DOHH2 (cell line): Measurements from ENCODE around the gene CDX1.

Experiments used
- H3F3A ChIP-seq: fragments of 200-600 bp; sonication (generic), shearing (Covaris generic); 2 replicates; pipeline ENCODE4 v1.6.0; 2016; ENCODE audit warnings: antibody characterized with exemption, mild to moderate bottlenecking; ENCODE audit not compliant: control insufficient read depth, insufficient read depth
- H3K27ac ChIP-seq: fragments of 200-600 bp; sonication (generic); 2 replicates; pipeline ENCODE4 v1.5.1; 2014; ENCODE audit warnings: low read depth, mild to moderate bottlenecking, low read length, moderate library complexity
- H3K27me3 ChIP-seq: fragments of 200-600 bp; sonication (generic); 2 replicates; pipeline ENCODE4 v1.6.1; 2014; ENCODE audit warnings: mild to moderate bottlenecking, low read length, mixed read lengths; ENCODE audit not compliant: control insufficient read depth
- H3K36me3 ChIP-seq: fragments of 200-600 bp; sonication (generic); 2 replicates; pipeline ENCODE4 v1.6.1; 2014; ENCODE audit warnings: mild to moderate bottlenecking, low read length, moderate library complexity, mixed read lengths; ENCODE audit not compliant: control insufficient read depth
- H3K4me1 ChIP-seq: fragments of 200-600 bp; sonication (generic); 2 replicates; pipeline ENCODE4 v1.6.1; 2014; ENCODE audit warnings: mild to moderate bottlenecking, low read length, mixed read lengths; ENCODE audit not compliant: control insufficient read depth
- H3K4me2 ChIP-seq: fragments of 200-600 bp; sonication (generic); 2 replicates; pipeline ENCODE4 v1.6.0; 2014; ENCODE audit warnings: mild to moderate bottlenecking, low read length, moderate library complexity
- H3K4me3 ChIP-seq: fragments of 200-600 bp; sonication (generic); 2 replicates; pipeline ENCODE4 v1.5.1; 2014; ENCODE audit warnings: mild to moderate bottlenecking, low read length, mixed read lengths
- H3K79me2 ChIP-seq: fragments of 200-600 bp; sonication (generic); 2 replicates; pipeline ENCODE4 v1.6.1; 2014; ENCODE audit warnings: mild to moderate bottlenecking, low read length, mixed read lengths; ENCODE audit not compliant: control insufficient read depth
- H3K9me2 ChIP-seq: fragments of 200-600 bp; sonication (generic); replicated peaks from 2 replicates; pipeline ENCODE4 v1.6.1; 2014; ENCODE audit warnings: mild to moderate bottlenecking, low read length, mixed read lengths; ENCODE audit not compliant: control insufficient read depth
- H3K9me3 ChIP-seq: fragments of 200-600 bp; sonication (generic); 2 replicates; pipeline ENCODE4 v1.6.1; 2014; ENCODE audit warnings: antibody characterized with exemption, low read length, mixed read lengths; ENCODE audit not compliant: control insufficient read depth, insufficient read depth
- H4K20me1 ChIP-seq: fragments of 200-600 bp; sonication (generic); 2 replicates; pipeline ENCODE4 v1.6.0; 2014; ENCODE audit warnings: low read depth, mild to moderate bottlenecking, antibody characterized with exemption, low read length, moderate library complexity; ENCODE audit not compliant: control insufficient read depth, insufficient read depth
- EZH2phosphoT487 ChIP-seq: fragments of 200-600 bp; sonication (generic); IDR thresholded peaks from 2 replicates; pipeline ENCODE4 v1.6.1; 2017; ENCODE audit warnings: borderline replicate concordance, mild to moderate bottlenecking, antibody characterized with exemption, low read length, moderate library complexity, mixed read lengths
- TF ChIP-seq, protein P1 (sequence below): fragments of 200-600 bp; sonication (generic); IDR thresholded peaks from one replicate; pipeline ENCODE4 v1.5.1; 2014; ENCODE audit warnings: antibody characterized with exemption, mild to moderate bottlenecking, low read depth, low read length; ENCODE audit not compliant: poor library complexity, severe bottlenecking

Gene CDX1

DNA sequence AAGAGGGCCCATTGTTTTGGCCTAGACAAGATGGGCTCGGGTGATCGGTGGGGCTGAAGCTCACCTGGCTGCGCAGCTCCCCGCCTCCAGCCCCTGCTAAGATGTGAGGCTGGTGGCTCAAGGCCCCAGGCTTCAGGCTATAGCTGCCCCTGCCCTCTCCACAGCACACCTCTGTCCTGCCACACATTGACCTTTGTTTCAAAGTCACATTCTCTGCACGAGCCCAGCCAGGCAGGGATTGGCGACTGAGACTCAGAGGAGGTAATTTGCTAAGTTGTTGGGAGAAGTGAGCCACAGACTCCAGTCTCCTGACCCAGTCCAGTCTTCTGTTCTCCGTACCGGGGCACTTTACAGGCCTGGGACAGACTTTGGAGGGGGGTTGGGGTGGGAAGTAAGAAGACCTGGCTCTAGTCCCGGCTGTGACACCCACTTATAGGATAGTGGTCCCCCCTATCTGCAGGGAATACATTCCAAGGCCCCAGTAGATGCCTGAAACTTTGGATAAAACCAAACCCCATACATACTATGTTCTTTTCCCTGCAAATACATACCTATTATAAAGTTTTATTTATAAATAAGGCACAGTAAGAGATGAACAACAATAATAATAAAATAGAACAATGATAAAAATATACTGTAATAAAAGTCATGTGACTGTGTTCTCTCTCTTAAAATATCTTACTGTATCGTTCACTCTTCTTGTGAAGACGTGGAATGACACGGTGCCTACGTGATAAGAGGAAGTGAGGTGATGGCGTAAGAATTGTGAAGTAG lies 24.2 kb upstream of the CDX1 start:
- Histone ChIP-seq H3K4me2 (no peak overlapping the region), H3K4me3 (no peak overlapping the region), H3K9me2 (no peaks in the 10 kb centered on the region)

DNA sequence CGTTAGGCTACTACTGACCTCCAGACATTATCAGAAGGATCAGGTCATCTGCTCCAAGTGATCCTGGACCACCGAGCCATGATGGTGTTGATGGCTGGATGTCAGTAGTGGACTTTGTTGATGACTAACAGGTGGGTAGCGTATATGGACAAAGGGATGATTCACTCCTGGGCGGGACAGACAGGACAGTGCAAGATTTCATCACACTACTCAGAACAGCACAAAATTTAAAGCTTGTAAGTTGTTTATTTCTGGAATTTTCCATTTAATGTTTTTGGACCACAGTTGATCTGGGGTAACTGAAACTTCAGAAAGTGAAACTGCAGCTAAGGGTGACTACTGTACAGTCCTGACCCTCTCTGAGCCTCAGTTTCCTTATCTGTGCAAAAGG lies 23.6 kb upstream of the CDX1 start:
- H3K4me1 ChIP-seq: no peaks in the 10 kb centered on the region
- TF ChIP-seq EZH2phosphoT487: no peak
- TF ChIP-seq, protein P1, sequence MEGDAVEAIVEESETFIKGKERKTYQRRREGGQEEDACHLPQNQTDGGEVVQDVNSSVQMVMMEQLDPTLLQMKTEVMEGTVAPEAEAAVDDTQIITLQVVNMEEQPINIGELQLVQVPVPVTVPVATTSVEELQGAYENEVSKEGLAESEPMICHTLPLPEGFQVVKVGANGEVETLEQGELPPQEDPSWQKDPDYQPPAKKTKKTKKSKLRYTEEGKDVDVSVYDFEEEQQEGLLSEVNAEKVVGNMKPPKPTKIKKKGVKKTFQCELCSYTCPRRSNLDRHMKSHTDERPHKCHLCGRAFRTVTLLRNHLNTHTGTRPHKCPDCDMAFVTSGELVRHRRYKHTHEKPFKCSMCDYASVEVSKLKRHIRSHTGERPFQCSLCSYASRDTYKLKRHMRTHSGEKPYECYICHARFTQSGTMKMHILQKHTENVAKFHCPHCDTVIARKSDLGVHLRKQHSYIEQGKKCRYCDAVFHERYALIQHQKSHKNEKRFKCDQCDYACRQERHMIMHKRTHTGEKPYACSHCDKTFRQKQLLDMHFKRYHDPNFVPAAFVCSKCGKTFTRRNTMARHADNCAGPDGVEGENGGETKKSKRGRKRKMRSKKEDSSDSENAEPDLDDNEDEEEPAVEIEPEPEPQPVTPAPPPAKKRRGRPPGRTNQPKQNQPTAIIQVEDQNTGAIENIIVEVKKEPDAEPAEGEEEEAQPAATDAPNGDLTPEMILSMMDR: no peak
- no peak overlapping the region for H3K4me2 ChIP-seq
- H3K4me3 ChIP-seq: no peak overlapping the region
- no peaks in the 10 kb centered on the region for H3K27me3 ChIP-seq
- no peaks in the 10 kb centered on the region for H3K9me3 ChIP-seq
- H3K79me2 ChIP-seq: no peaks in the 10 kb centered on the region
- H3K36me3 ChIP-seq: no peaks in the 10 kb centered on the region
- H4K20me1 ChIP-seq: no peaks in the 10 kb centered on the region
- no peaks in the 10 kb centered on the region for H3K9me2 ChIP-seq
- H3K27ac ChIP-seq: no peak overlapping the region
- H3F3A ChIP-seq: no peaks in the 10 kb centered on the region

More for the DNA sequence above, 24.2 kb upstream of the CDX1 start:
- no peaks in the 10 kb centered on the region for H3K4me1 ChIP-seq
- H3K36me3 ChIP-seq: no peaks in the 10 kb centered on the region
- TF ChIP-seq, protein P1: no peak
- TF ChIP-seq EZH2phosphoT487: no peak
- no peaks in the 10 kb centered on the region for H3K27me3 ChIP-seq
- H3F3A ChIP-seq: no peaks in the 10 kb centered on the region
- H3K9me3 ChIP-seq: no peaks in the 10 kb centered on the region
- H4K20me1 ChIP-seq: no peaks in the 10 kb centered on the region
- H3K79me2 ChIP-seq: no peaks in the 10 kb centered on the region
- no peak overlapping the region for H3K27ac ChIP-seq

DNA sequence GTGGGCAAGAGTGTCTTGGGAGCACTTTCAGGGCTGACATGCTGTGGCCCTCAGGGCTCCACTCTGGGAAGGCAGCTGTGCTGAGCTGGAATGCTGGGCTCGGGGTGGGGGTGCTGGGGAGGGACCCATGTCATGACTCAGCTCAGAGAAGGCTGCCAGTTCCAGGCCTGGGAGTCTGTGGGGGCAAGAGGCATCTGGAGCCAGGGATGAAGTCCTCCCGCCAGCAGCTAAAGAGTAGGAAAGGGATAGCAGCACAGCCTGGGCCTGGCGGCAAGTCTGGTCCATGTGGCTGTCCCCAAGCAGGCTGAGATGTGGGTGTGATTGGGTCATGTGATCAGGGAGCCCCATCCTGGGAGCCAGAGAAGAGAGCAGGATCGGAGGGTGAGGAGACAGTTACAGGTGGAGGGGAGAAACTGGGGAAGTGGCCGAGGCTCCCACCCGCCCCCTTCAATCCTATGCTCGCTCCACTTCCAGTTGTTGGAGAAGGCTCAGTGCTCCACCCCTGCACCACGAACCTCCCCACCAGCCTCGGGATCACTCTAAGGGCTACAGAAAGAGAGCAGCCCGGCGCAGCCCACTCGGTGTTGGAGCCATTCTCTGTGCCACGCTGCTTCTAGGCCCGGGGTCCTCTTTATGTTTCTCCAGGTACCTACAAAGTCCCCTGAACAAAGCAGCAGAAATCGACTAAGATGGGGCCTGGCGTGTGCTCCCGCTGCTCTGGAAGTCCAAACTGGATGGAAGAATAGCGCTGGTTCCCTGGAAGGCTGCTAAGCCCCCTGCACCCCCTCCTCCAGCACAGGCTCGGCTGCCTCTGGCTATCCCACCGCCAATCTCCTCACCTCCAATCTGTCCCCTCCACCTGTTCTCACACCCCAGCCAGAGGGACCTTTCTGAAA lies 23.0 kb upstream of the CDX1 start:
- H3K4me1 ChIP-seq: no peaks in the 10 kb centered on the region
- H3K9me3 ChIP-seq: no peaks in the 10 kb centered on the region
- TF ChIP-seq, protein P1: no peak
- no peak for TF ChIP-seq EZH2phosphoT487
- no peak overlapping the region for H3K4me3 ChIP-seq
- no peaks in the 10 kb centered on the region for H3F3A ChIP-seq
- H3K4me2 ChIP-seq: no peak overlapping the region
- no peak overlapping the region for H3K27ac ChIP-seq
- H3K79me2 ChIP-seq: no peaks in the 10 kb centered on the region
- H3K36me3 ChIP-seq: no peaks in the 10 kb centered on the region
- no peaks in the 10 kb centered on the region for H4K20me1 ChIP-seq
- H3K9me2 ChIP-seq: no peaks in the 10 kb centered on the region
- no peaks in the 10 kb centered on the region for H3K27me3 ChIP-seq
